CD14-positive monocyte (primary cell): ENCODE results near the gene XIRP2. TPM values are rescaled to one million over a fixed set of nuclear protein-coding genes. Genes with fewer than 3 reads are reported as not detected.

ENCODE experiments used
- DNase-seq, 3 donors: peaks; one replicate each; pipeline ENCODE4 v3.0.0-alpha.2; 2011 to 2022
- H2AFZ ChIP-seq: 2 replicates; pipeline ENCODE4 v1.6.0; 2012; ENCODE audit warnings: mild to moderate bottlenecking, low read depth, low read length, inconsistent platforms; ENCODE audit not compliant: insufficient read depth, poor library complexity, severe bottlenecking
- H3K27ac ChIP-seq, 2 donors: 1 replicate in 1 of 2; 2 replicates in 1 of 2; pipeline ENCODE4 v1.5.1; 2012 to 2013; ENCODE audit warnings: low read length in 2 of 2, control low read depth in 1 of 2, inconsistent platforms in 1 of 2, low read depth in 1 of 2, mild to moderate bottlenecking in 1 of 2
- H3K27me3 ChIP-seq, 2 donors: one replicate each; pipeline versions ENCODE4 v1.6.0 to v1.6.1; 2011 to 2013; ENCODE audit warnings: low read length in 2 of 2; ENCODE audit not compliant: control insufficient read depth in 2 of 2, insufficient read depth in 2 of 2
- H3K36me3 ChIP-seq, 2 donors: replicated peaks in 1 of 2; 1 replicate in 1 of 2; 2 replicates in 1 of 2; pipeline versions ENCODE4 v1.5.1 to v1.6.1; 2012 to 2013; ENCODE audit warnings: low read length in 2 of 2, control low read depth in 1 of 2, inconsistent platforms in 1 of 2, mild to moderate bottlenecking in 1 of 2; ENCODE audit not compliant: insufficient read depth in 2 of 2, control insufficient read depth in 1 of 2
- H3K4me1 ChIP-seq, 2 donors: 1 replicate in 1 of 2; 2 replicates in 1 of 2; pipeline versions ENCODE4 v1.5.1 to v1.6.1; 2012 to 2013; ENCODE audit warnings: low read length in 2 of 2, control low read depth in 1 of 2, inconsistent platforms in 1 of 2, mild to moderate bottlenecking in 1 of 2, moderate library complexity in 1 of 2; ENCODE audit not compliant: insufficient read depth in 2 of 2, control insufficient read depth in 1 of 2
- H3K4me2 ChIP-seq: replicated peaks from 2 replicates; pipeline ENCODE3; 2012; ENCODE audit warnings: low read length, moderate library complexity, mild to moderate bottlenecking; ENCODE audit not compliant: poor library complexity, severe bottlenecking; ENCODE audit errors: extremely low read depth
- H3K4me3 ChIP-seq, 3 experiments: fragments of 200-600 bp in 1 of 3; sonication (generic) in 1 of 3; replicated peaks in 1 of 3; 1 replicate in 2 of 3; 2 replicates in 1 of 3; pipeline ENCODE4 v1.5.1; 2011 to 2013; ENCODE audit warnings: low read length in 3 of 3, mild to moderate bottlenecking in 3 of 3, control low read depth in 2 of 3, low read depth in 2 of 3, inconsistent platforms in 1 of 3, moderate library complexity in 1 of 3
- H3K79me2 ChIP-seq: 2 replicates; pipeline ENCODE4 v1.6.0; 2012; ENCODE audit warnings: mild to moderate bottlenecking, control low read depth, inconsistent platforms, low read length, moderate library complexity; ENCODE audit not compliant: insufficient read depth
- H3K9ac ChIP-seq: 2 replicates; pipeline ENCODE4 v1.6.0; 2017; ENCODE audit warnings: low read length, mild to moderate bottlenecking; ENCODE audit not compliant: insufficient read depth, poor library complexity, severe bottlenecking
- H3K9me3 ChIP-seq, 2 donors: replicated peaks in 1 of 2; 1 replicate in 1 of 2; 2 replicates in 1 of 2; pipeline versions ENCODE4 v1.5.1 to v1.6.1; 2012 to 2013; ENCODE audit warnings: low read length in 2 of 2, control low read depth in 1 of 2; ENCODE audit not compliant: control insufficient read depth in 1 of 2, insufficient read depth in 1 of 2
- H4K20me1 ChIP-seq: 2 replicates; pipeline ENCODE4 v1.6.0; 2012; ENCODE audit warnings: mild to moderate bottlenecking, low read length, control low read depth, moderate library complexity; ENCODE audit not compliant: insufficient read depth
- H3K27ac Mint-ChIP-seq, 7 donors: one replicate each; pipeline ENCODE4 v1.8.0; 2020; ENCODE audit warnings: mild to moderate bottlenecking in 7 of 7, mixed read lengths in 7 of 7, moderate library complexity in 6 of 7, inconsistent platforms in 2 of 7
- H3K27me3 Mint-ChIP-seq, 3 donors: one replicate each; pipeline ENCODE4 v1.8.0; 2021 to 2022; ENCODE audit warnings: low read depth in 3 of 3, mild to moderate bottlenecking in 3 of 3, mixed read lengths in 3 of 3, moderate library complexity in 3 of 3, inconsistent platforms in 1 of 3
- H3K36me3 Mint-ChIP-seq, 2 donors: one replicate each; pipeline ENCODE4 v1.8.0; 2020; ENCODE audit warnings: mixed read lengths in 2 of 2, inconsistent platforms in 1 of 2, mild to moderate bottlenecking in 1 of 2
- H3K4me1 Mint-ChIP-seq: one replicate; pipeline ENCODE4 v1.8.0; 2020; ENCODE audit warnings: mild to moderate bottlenecking, mixed read lengths
- H3K4me3 Mint-ChIP-seq, 2 donors: one replicate each; pipeline ENCODE4 v1.8.0; 2020; ENCODE audit warnings: mild to moderate bottlenecking in 2 of 2, mixed read lengths in 2 of 2, moderate library complexity in 1 of 2
- H3K9me3 Mint-ChIP-seq, 7 donors: one replicate each; pipeline ENCODE4 v1.8.0; 2020 to 2022; ENCODE audit warnings: mixed read lengths in 7 of 7, mild to moderate bottlenecking in 6 of 7, moderate library complexity in 6 of 7, inconsistent platforms in 2 of 7
- WGBS: methylation state at CpG from one replicate; pipeline ENCODE4 v1.1.5; 2013; ENCODE audit warnings: missing lambda C conversion rate; ENCODE audit not compliant: insufficient coverage; 5-methylcytosine and 5-hydroxymethylcytosine counted together
- intact Hi-C, 2 donors: fragments of 100-400 bp; cut with micrococcal nuclease; formaldehyde crosslinking; loops; one replicate each; pipeline versions ENCODE4 v1.15.0 to v1.15.1; 2023
- polyA plus RNA-seq, 3 donors: library from polyadenylated mRNA; depleted of rRNA in 1 of 3; unstranded in 2 of 3; stranded (reverse) in 1 of 3; fragments of 300-500 nt in 2 of 3; fragments of >200 nt in 1 of 3; fragmentation: Illumina TruSeq in 2 of 3; gene quantifications; 1 replicate in 2 of 3; 2 replicates in 1 of 3; pipeline ENCODE4 v1.2.3, GENCODE V29; 2012 to 2021
- TF ChIP-seq, protein P1 (sequence below): fragments of 200-600 bp; IDR thresholded peaks from one replicate; pipeline ENCODE4 v1.8.0; 2022; ENCODE audit warnings: antibody characterized with exemption, mild to moderate bottlenecking

XIRP2 gene
- polyA plus RNA-seq, 3 donors: not detected

- Histone ChIP-seq H2AFZ (no peak overlapping the region), H4K20me1 (no peaks in the 10 kb centered on the region), H3K4me1 (peaks cover 20 to 24% of the 10 kb centered on the region in 2 donors), H3K79me2 (no peaks in the 10 kb centered on the region), H3K27me3 (no peaks in the 10 kb centered on the region), H3K9me3 (no peaks in the 10 kb centered on the region), H3K4me3 (no peak overlapping the region), H3K36me3 (no peaks in the 10 kb centered on the region), H3K4me2 (no peak overlapping the region), H3K27ac (no peak overlapping the region), H3K9ac (no peak overlapping the region)
- H3K4me3 Mint-ChIP-seq: no peak overlapping the region
- intact Hi-C loops: no loop called here
- H3K9me3 Mint-ChIP-seq: peaks cover 0 to 2% (median 0%) of the 10 kb centered on the region in 7 donors
- WGBS: 94% methylated on average over 3 of the region's 4 CpGs
- peaks cover 0 to 3% (median 0%) of the 10 kb centered on the region in 3 donors for H3K27me3 Mint-ChIP-seq
- no peak for DNase-seq
- TF ChIP-seq, protein P1, sequence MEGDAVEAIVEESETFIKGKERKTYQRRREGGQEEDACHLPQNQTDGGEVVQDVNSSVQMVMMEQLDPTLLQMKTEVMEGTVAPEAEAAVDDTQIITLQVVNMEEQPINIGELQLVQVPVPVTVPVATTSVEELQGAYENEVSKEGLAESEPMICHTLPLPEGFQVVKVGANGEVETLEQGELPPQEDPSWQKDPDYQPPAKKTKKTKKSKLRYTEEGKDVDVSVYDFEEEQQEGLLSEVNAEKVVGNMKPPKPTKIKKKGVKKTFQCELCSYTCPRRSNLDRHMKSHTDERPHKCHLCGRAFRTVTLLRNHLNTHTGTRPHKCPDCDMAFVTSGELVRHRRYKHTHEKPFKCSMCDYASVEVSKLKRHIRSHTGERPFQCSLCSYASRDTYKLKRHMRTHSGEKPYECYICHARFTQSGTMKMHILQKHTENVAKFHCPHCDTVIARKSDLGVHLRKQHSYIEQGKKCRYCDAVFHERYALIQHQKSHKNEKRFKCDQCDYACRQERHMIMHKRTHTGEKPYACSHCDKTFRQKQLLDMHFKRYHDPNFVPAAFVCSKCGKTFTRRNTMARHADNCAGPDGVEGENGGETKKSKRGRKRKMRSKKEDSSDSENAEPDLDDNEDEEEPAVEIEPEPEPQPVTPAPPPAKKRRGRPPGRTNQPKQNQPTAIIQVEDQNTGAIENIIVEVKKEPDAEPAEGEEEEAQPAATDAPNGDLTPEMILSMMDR: no peak
- H3K27ac Mint-ChIP-seq: no peak overlapping the region
- H3K4me1 Mint-ChIP-seq: peaks cover 32% of the 10 kb centered on the region
- H3K36me3 Mint-ChIP-seq: no peaks in the 10 kb centered on the region
Observed at GRCh38 chr2:167192833-167193232, 304.6 kb downstream of the XIRP2 start.

DNA sequence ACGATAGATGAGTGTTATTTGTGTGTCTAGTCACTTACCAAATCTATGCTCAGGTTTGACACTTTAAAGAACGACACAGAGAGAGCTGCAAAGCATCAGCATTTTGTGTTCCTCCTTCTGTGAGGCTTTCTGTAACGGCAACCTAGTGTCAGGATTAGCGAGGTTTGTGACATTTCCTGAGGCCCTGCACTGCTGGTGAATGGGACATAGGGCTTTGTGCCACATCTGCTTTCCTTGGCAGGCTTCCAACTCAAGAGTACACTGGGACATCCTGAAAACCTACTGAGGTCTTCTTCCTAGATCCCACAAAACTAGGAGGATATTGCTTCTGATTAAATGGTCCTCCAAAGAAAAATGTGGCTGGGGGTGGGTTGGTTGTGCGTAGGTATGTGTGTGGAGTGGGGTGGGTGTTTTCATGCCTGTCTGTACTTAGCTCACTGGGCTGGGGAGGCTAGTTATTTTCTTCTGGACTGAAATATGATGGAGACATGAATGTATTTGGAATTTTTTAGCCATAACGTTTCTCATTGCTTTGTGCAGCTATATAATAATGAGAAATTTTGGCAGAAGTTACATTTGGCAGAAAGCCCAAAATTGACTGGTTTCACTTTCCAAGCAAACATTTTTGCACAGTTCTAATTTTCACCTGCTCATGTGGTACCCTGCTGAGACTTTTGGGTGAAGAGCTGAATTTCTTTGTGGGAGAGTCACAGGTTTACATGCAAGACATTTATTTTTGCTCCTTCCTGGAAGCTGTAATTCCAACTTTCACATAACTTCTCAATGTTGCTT lies 308.4 kb downstream of the XIRP2 start:
- H3K27me3 ChIP-seq: no peaks in the 10 kb centered on the region
- no peak overlapping the region for H3K9ac ChIP-seq
- H3K27ac ChIP-seq: peak overlapping the region in 1 of 2 donors; percentile 54
- H3K36me3 ChIP-seq: no peaks in the 10 kb centered on the region
- TF ChIP-seq, protein P1: no peak
- peak; percentile 7 to 12 (median 8) for DNase-seq
- H3K4me1 ChIP-seq: peaks cover 20 to 25% of the 10 kb centered on the region in 2 donors
- Mint-ChIP-seq H3K4me1 (peaks cover 31% of the 10 kb centered on the region), H3K27ac (peak overlapping the region; percentile 3 to 79 (median 61)), H3K9me3 (peaks cover 0 to 4% (median 0%) of the 10 kb centered on the region in 7 donors), H3K36me3 (no peaks in the 10 kb centered on the region), H3K27me3 (peaks cover 0 to 3% (median 0%) of the 10 kb centered on the region in 3 donors), H3K4me3 (peak overlapping the region; percentile 40 to 77)
- no peaks in the 10 kb centered on the region for H3K79me2 ChIP-seq
- intact Hi-C loops: no loop called here
- peak overlapping the region in 1 of 3 experiments; percentile 30 for H3K4me3 ChIP-seq
- 6% methylated on average over 3 of the region's 6 CpGs for WGBS
- H3K9me3 ChIP-seq: no peaks in the 10 kb centered on the region
- H2AFZ ChIP-seq: peak overlapping the region; percentile 6
- no peaks in the 10 kb centered on the region for H4K20me1 ChIP-seq
- H3K4me2 ChIP-seq: peak overlapping the region; percentile 47
